GM19455 (cell line): Measurements from ENCODE around the gene ELOA.
A peak's percentile ranks its signal among the peaks of the same experiment; 100 is the strongest.
"Not testable (repeated sequence)": the region's sequence is repeated elsewhere in the genome, so short reads cannot be mapped to it uniquely, and the experiment has no call there.

Source experiments
- ATAC-seq: cut with Tn5 transposase; IDR thresholded peaks from one replicate; pipeline ENCODE4 v1.9.1; 2021; ENCODE audit not compliant: unreplicated experiment

ELOA gene

GRCh38 chr1:23799255-23799569 is 55.9 kb downstream of the ELOA start:
- ATAC-seq, result no peak

- ATAC-seq, result peak; percentile 12
Observed at GRCh38 chr1:23799570-23800399, 56.5 kb downstream of the ELOA start.

GRCh38 chr1:23800400-23801337 is 57.4 kb downstream of the ELOA start, which contains the start of gene GALE:
Gene GALE, minus strand, starts transcription at chr1:23800754. Its CDS starts 1,747 bp downstream, at chr1:23799007.
- ATAC-seq, result peak; percentile 74

- ATAC-seq, result no peak
Observed at GRCh38 chr1:23801338-23801748, 58.1 kb downstream of the ELOA start.

GRCh38 chr1:23801876-23802275 is 58.6 kb downstream of the ELOA start:
- no peak for ATAC-seq

GRCh38 chr1:23802809-23803342 is 59.6 kb downstream of the ELOA start:
- ATAC-seq, result not testable (repeated sequence)

- ATAC-seq, result no peak
Observed at GRCh38 chr1:23803674-23804073, 60.4 kb downstream of the ELOA start.

- no peak for ATAC-seq
Observed at GRCh38 chr1:23804183-23804835, 61.0 kb downstream of the ELOA start.

- no peak for ATAC-seq
Observed at GRCh38 chr1:23805025-23805424, 61.8 kb downstream of the ELOA start.

- ATAC-seq, result no peak
Observed at GRCh38 chr1:23806280-23806679, 63.0 kb downstream of the ELOA start.

- no peak for ATAC-seq
Observed at GRCh38 chr1:23807453-23807852, 64.2 kb downstream of the ELOA start.

- no peak for ATAC-seq
Observed at GRCh38 chr1:23809751-23810171, 66.5 kb downstream of the ELOA start.

GRCh38 chr1:23810818-23811540 is 67.7 kb downstream of the ELOA start:
- ATAC-seq, result no peak
